Measurements from ENCODE around the gene ANKIB1.
A peak's percentile ranks its signal among the peaks of the same experiment; 100 is the strongest.

Gene ANKIB1

DNA sequence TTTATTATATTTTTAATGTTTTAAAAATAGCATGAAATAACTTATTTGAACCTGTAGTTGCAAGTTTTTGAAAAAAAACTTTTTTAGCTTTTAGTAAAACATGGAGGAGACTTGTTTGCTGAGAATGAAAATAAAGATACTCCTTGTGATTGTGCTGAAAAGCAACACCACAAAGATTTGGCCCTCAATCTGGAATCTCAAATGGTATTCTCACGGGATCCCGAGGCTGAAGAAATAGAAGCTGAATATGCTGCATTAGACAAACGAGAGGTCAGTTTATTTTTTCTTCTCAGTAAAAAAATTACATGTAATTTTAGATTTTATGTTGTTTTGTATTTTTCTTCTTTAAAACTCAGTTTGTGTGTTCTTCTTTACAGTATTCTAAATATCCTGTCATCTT, 73.5 kb downstream of the ANKIB1 start:
- H2AFZ ChIP-seq (ENCODE audit: low read depth, low read length), result no peak overlapping the region
- no peaks in the 10 kb centered on the region for H3K79me2 ChIP-seq (ENCODE audit: insufficient read depth, low read length)
- DNase-seq, result no peak
- H3K4me2 ChIP-seq (ENCODE audit: insufficient read depth, low read length), result no peak overlapping the region
- H3K9me3 ChIP-seq (ENCODE audit: insufficient read depth, low read length, severe bottlenecking), result no peaks in the 10 kb centered on the region
- H4K20me1 ChIP-seq (ENCODE audit: insufficient read depth, low read length), result no peaks in the 10 kb centered on the region
- H3K9ac ChIP-seq (ENCODE audit: low read depth, low read length), result no peak overlapping the region
- ATAC-seq (ENCODE audit: insufficient read depth, low read depth), result no peak
- TF ChIP-seq EZH2 (IDR thresholded peaks at IDR 0.05; ENCODE audit: borderline replicate concordance, low read depth, low read length, severe bottlenecking), result no peak
- TF ChIP-seq, protein P1, sequence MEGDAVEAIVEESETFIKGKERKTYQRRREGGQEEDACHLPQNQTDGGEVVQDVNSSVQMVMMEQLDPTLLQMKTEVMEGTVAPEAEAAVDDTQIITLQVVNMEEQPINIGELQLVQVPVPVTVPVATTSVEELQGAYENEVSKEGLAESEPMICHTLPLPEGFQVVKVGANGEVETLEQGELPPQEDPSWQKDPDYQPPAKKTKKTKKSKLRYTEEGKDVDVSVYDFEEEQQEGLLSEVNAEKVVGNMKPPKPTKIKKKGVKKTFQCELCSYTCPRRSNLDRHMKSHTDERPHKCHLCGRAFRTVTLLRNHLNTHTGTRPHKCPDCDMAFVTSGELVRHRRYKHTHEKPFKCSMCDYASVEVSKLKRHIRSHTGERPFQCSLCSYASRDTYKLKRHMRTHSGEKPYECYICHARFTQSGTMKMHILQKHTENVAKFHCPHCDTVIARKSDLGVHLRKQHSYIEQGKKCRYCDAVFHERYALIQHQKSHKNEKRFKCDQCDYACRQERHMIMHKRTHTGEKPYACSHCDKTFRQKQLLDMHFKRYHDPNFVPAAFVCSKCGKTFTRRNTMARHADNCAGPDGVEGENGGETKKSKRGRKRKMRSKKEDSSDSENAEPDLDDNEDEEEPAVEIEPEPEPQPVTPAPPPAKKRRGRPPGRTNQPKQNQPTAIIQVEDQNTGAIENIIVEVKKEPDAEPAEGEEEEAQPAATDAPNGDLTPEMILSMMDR (IDR thresholded peaks at IDR 0.05; ENCODE audit: borderline replicate concordance, extremely low read depth, low read length, poor library complexity, severe bottlenecking), result no peak
- H3K4me3 ChIP-seq (ENCODE audit: low read depth in 1 of 2, low read length in 2 of 2), result no peak overlapping the region
- no peak overlapping the region for H3K27ac ChIP-seq (ENCODE audit: low read length)
- peaks cover 15% of the 10 kb centered on the region; the same call in 1 of the 2 replicates for H3K36me3 ChIP-seq (ENCODE audit: insufficient read depth, low read length)
- H3K4me1 ChIP-seq (ENCODE audit: insufficient read depth, low read length), result no peaks in the 10 kb centered on the region
- H3K27me3 ChIP-seq (ENCODE audit: insufficient read depth, low read length, poor library complexity), result no peaks in the 10 kb centered on the region

DNA sequence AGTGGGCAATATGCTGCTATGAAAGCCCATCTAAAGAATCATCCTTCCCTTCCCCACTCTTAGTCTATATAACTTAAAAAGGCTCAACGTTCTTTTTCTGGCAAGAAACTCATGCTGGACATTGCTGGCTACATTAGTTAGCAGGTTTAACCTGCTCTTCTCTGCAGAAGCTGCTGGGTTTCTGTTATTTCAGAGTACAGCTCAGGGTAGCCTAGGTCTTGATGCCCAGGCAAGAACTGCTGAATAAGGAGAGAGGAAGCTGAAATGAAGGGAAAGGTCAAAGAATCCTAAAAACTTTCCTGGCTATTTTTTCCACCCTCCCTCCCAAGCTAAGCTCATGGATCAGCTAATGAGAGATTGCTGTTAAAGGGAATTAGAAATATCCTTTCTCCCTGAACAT, 79.4 kb downstream of the ANKIB1 start:
- no peak overlapping the region for H3K27ac ChIP-seq (ENCODE audit: low read length)
- no peaks in the 10 kb centered on the region for H3K27me3 ChIP-seq (ENCODE audit: insufficient read depth, low read length, poor library complexity)
- no peak overlapping the region for H3K4me2 ChIP-seq (ENCODE audit: insufficient read depth, low read length)
- no peak overlapping the region for H2AFZ ChIP-seq (ENCODE audit: low read depth, low read length)
- H3K9ac ChIP-seq (ENCODE audit: low read depth, low read length), result no peak overlapping the region
- H3K4me1 ChIP-seq (ENCODE audit: insufficient read depth, low read length), result no peaks in the 10 kb centered on the region
- no peaks in the 10 kb centered on the region for H3K79me2 ChIP-seq (ENCODE audit: insufficient read depth, low read length)
- ATAC-seq (ENCODE audit: insufficient read depth, low read depth) (no peak), DNase-seq (no peak)
- no peak for TF ChIP-seq EZH2 (IDR thresholded peaks at IDR 0.05; ENCODE audit: borderline replicate concordance, low read depth, low read length, severe bottlenecking)
- TF ChIP-seq, protein P1 (IDR thresholded peaks at IDR 0.05; ENCODE audit: borderline replicate concordance, extremely low read depth, low read length, poor library complexity, severe bottlenecking), result no peak
- H3K36me3 ChIP-seq (ENCODE audit: insufficient read depth, low read length), result peaks cover 32% of the 10 kb centered on the region; the same call in 1 of the 2 replicates
- no peak overlapping the region for H3K4me3 ChIP-seq (ENCODE audit: low read depth in 1 of 2, low read length in 2 of 2)
- H3K9me3 ChIP-seq (ENCODE audit: insufficient read depth, low read length, severe bottlenecking), result no peaks in the 10 kb centered on the region
- no peaks in the 10 kb centered on the region for H4K20me1 ChIP-seq (ENCODE audit: insufficient read depth, low read length)

DNA sequence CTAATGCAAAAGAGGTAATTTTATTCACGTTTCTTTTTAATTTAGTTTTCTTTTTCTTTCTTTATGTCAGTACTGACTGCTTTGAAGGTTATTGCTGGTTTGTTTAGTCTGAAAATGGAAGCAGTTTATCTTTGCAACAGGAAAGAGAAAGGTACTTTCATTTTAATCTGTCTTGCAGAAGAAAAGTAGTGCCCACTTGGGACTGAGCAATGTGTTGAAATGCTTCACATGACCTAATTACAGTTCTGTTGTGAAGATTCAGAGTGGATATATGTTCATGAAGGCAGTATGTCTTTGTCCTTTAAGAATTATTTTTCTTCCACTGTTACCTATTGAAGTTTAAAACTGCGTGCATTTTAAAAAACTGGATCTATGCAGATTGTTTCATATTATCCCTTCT, 80.1 kb downstream of the ANKIB1 start:
- no peak for TF ChIP-seq EZH2 (IDR thresholded peaks at IDR 0.05; ENCODE audit: borderline replicate concordance, low read depth, low read length, severe bottlenecking)
- TF ChIP-seq, protein P1 (IDR thresholded peaks at IDR 0.05; ENCODE audit: borderline replicate concordance, extremely low read depth, low read length, poor library complexity, severe bottlenecking), result no peak
- H3K4me3 ChIP-seq (ENCODE audit: low read depth in 1 of 2, low read length in 2 of 2), result no peak overlapping the region
- DNase-seq (no peak), ATAC-seq (ENCODE audit: insufficient read depth, low read depth) (peak; percentile 29; the same call in 1 of the 3 replicates)
- peaks cover 26% of the 10 kb centered on the region; the same call in 1 of the 2 replicates for H3K36me3 ChIP-seq (ENCODE audit: insufficient read depth, low read length)
- no peaks in the 10 kb centered on the region for H3K9me3 ChIP-seq (ENCODE audit: insufficient read depth, low read length, severe bottlenecking)
- no peaks in the 10 kb centered on the region for H3K4me1 ChIP-seq (ENCODE audit: insufficient read depth, low read length)
- no peak overlapping the region for H3K4me2 ChIP-seq (ENCODE audit: insufficient read depth, low read length)
- H3K9ac ChIP-seq (ENCODE audit: low read depth, low read length), result no peak overlapping the region
- H3K27me3 ChIP-seq (ENCODE audit: insufficient read depth, low read length, poor library complexity), result no peaks in the 10 kb centered on the region
- H3K27ac ChIP-seq (ENCODE audit: low read length), result no peak overlapping the region
- H3K79me2 ChIP-seq (ENCODE audit: insufficient read depth, low read length), result no peaks in the 10 kb centered on the region
- no peaks in the 10 kb centered on the region for H4K20me1 ChIP-seq (ENCODE audit: insufficient read depth, low read length)
- no peak overlapping the region for H2AFZ ChIP-seq (ENCODE audit: low read depth, low read length)
